ENCODE data around the gene DARS1.

DNA sequence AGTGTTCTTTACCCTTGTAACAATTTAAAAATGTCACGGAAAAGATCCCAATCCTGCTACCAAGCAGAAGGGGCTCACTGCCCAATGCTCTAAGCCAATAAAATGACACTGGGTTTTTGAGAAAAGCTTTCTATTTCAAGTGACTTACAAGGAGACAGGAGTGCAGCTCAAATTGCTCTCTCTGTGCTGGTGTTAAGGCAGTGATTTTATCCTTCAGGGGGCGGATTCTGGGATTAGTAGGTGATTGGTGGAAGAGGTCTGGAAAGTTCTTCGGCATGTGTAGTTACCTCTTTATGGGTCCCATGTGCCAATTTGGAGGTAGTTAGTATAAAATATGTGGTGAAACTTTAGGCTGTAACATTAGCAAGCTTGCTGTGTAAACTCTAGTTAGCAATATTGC is 81.8 kb downstream of the DARS1 start:
- TF ChIP-seq, protein P1, sequence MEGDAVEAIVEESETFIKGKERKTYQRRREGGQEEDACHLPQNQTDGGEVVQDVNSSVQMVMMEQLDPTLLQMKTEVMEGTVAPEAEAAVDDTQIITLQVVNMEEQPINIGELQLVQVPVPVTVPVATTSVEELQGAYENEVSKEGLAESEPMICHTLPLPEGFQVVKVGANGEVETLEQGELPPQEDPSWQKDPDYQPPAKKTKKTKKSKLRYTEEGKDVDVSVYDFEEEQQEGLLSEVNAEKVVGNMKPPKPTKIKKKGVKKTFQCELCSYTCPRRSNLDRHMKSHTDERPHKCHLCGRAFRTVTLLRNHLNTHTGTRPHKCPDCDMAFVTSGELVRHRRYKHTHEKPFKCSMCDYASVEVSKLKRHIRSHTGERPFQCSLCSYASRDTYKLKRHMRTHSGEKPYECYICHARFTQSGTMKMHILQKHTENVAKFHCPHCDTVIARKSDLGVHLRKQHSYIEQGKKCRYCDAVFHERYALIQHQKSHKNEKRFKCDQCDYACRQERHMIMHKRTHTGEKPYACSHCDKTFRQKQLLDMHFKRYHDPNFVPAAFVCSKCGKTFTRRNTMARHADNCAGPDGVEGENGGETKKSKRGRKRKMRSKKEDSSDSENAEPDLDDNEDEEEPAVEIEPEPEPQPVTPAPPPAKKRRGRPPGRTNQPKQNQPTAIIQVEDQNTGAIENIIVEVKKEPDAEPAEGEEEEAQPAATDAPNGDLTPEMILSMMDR (IDR thresholded peaks at IDR 0.05) = no peak
- TF ChIP-seq POLR2AphosphoS5 (IDR thresholded peaks at IDR 0.05; ENCODE audit: insufficient read depth in 1 of 2, low read depth in 1 of 2) (no peak), POLR2A (IDR thresholded peaks at IDR 0.05) (no peak)

Data from vagina (tissue), 2 donors.